GM08714 (cell line): ENCODE measurements around the gene POTEB3.
"Not testable (repeated sequence)": the region's sequence is repeated elsewhere in the genome, so short reads cannot be mapped to it uniquely, and the experiment has no call there.

Source experiments
- H3K4me3 ChIP-seq: fragments of 200-500 bp; sonication (Bioruptor generic); 2 replicates; pipeline ENCODE4 v1.5.1; 2014; ENCODE audit warnings: mild to moderate bottlenecking, low read length, inconsistent platforms

Gene POTEB3

GRCh38 chr15:21440399-21440798 lies at the start of gene POTEB3:
Gene POTEB3, minus strand, starts transcription at chr15:21440499. Its CDS starts 488 bp downstream, at chr15:21440011.
- H3K4me3 ChIP-seq: not testable (repeated sequence)

- H3K4me3 ChIP-seq: not testable (repeated sequence)
Observed at GRCh38 chr15:21453683-21454082, 13.4 kb upstream of the POTEB3 start.

GRCh38 chr15:21451920-21452563 lies 11.7 kb upstream of the POTEB3 start:
- not testable (repeated sequence) for H3K4me3 ChIP-seq

- not testable (repeated sequence) for H3K4me3 ChIP-seq
Observed at GRCh38 chr15:21451487-21451886, 11.2 kb upstream of the POTEB3 start.

GRCh38 chr15:21407366-21407765 lies 32.9 kb downstream of the POTEB3 start:
- H3K4me3 ChIP-seq: not testable (repeated sequence)

- H3K4me3 ChIP-seq: not testable (repeated sequence)
Observed at GRCh38 chr15:21401531-21401930, 38.8 kb downstream of the POTEB3 start.

- not testable (repeated sequence) for H3K4me3 ChIP-seq
Observed at GRCh38 chr15:21399111-21399510, 41.2 kb downstream of the POTEB3 start.

GRCh38 chr15:21398511-21398910 lies 41.8 kb downstream of the POTEB3 start:
- H3K4me3 ChIP-seq: not testable (repeated sequence)

DNA sequence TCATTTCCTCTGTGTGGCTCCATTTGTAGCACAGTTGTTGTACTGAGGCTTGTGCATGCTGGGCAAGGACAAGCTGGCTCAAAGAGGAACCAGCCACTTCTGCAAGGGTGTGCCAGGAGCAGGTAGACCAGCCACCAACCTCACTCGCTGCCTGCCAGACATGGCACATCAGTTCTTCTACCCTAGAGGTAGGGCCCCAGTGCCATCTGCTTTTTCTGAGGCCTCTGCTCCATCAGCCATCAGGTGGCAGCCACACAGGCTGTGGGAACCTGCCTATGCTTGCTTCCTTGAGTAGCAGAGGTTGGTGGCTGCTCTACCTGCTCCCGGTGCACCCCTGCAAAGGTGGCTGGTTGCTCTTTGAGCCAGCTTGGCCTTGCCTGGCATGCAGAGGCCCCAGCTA lies 42.6 kb downstream of the POTEB3 start:
- not testable (repeated sequence) for H3K4me3 ChIP-seq

DNA sequence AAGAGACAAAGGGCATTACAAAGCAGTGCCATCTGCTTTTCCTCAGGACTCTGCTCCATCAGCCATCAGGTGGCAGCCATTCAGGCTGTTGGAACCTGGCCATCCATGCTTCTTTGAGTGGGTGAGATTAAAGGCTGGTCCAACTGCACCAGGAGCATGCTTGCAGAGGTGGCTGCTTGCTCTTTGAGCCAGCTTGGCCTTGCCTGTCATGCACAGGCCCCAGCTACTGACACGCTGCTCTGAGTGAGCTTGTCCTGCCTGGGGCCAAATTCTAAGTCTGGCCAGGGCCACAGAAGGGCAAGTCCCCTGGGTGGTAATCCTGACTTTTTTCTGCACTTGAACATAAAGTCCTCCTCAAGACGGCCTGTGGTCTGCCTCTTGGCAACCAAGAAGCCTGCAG lies 43.1 kb downstream of the POTEB3 start:
- H3K4me3 ChIP-seq: not testable (repeated sequence)

DNA sequence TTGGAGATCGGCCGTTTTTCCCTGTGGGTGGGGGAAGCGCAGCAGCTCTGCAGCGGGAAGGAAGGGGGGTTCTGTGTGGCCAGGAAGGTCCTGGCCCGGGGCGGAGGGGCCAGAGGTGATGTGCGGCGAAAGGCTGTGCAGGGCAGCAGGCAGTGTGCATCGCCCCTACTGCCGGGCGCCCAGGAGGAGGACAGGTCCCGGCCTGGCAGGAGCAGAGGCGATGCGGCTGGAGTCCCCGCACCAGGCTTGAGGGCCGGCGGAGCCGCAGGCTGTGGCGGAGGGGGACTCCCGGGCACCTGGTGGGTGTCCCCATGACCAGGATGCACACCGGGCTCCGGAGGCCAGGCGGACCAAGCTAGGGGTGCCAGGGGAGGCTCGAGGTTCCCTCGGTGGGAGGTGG lies 54.3 kb downstream of the POTEB3 start:
- H3K4me3 ChIP-seq: not testable (repeated sequence)

- not testable (repeated sequence) for H3K4me3 ChIP-seq
Observed at GRCh38 chr15:21383866-21384485, 56.3 kb downstream of the POTEB3 start.

- H3K4me3 ChIP-seq: not testable (repeated sequence)
Observed at GRCh38 chr15:21373682-21374081, 66.6 kb downstream of the POTEB3 start.

DNA sequence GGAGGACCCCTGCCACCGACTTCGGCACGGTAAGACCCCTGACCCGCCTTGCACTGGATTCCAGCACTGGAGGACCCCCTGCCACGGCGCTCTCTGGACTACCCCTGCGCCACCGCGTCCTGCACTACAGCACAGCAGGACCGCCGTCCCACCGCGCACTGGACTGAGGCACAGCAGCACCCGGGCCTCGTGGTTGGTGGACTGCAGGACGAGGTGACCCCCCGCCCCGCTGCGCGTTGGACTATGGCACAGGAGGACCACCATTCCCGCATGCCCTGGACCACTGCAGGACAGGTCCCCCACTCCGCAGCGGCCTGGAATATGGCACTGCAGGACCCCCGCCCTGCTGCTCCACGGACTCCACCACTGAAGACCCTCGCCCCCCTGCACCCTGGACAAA lies 71.1 kb downstream of the POTEB3 start:
- H3K4me3 ChIP-seq: not testable (repeated sequence)

- not testable (repeated sequence) for H3K4me3 ChIP-seq
Observed at GRCh38 chr15:21368625-21369024, 71.7 kb downstream of the POTEB3 start.
